ENCODE data around the gene ZFP36L1. TPM values are rescaled to one million over a fixed set of nuclear protein-coding genes. Genes with fewer than 3 reads are reported as not detected.
A peak's percentile ranks its signal among the peaks of the same experiment; 100 is the strongest.

The ZFP36L1 gene
- polyA plus RNA-seq (2013, experiment 1 of 2): 74.6 TPM
- 98.9 TPM for polyA plus RNA-seq (2013, experiment 2 of 2)

- H3K4me3 ChIP-seq (ENCODE audit: low read length): peak within 1 kb of the TSS; percentile 98
- peaks cover 24% of the 10 kb centered on the region for H3K4me1 ChIP-seq (ENCODE audit: insufficient read depth, low read length)
- no peaks in the 10 kb centered on the region for H3K9me3 ChIP-seq (ENCODE audit: insufficient read depth, low read depth, low read length)
- peaks cover 31% of the 10 kb centered on the region for H3K36me3 ChIP-seq (ENCODE audit: insufficient read depth, low read length)
- peak within 1 kb of the TSS; percentile 97 for H3K9ac ChIP-seq (ENCODE audit: low read depth, low read length)
- peak within 1 kb of the TSS; percentile 100 for H3K27ac ChIP-seq (ENCODE audit: low read depth, low read length)
- H3K27me3 ChIP-seq (ENCODE audit: insufficient read depth, low read length): no peaks in the 10 kb centered on the region
- under 1% methylated on average over 45 of the region's 51 CpGs for WGBS
These were observed at the start of gene ZFP36L1 for GRCh38 chr14:68792979-68793733. Gene ZFP36L1, minus strand, starts transcription at chr14:68793067. Its CDS starts 129 bp downstream, at chr14:68792938.

GRCh38 chr14:68842298-68842697, 49.4 kb upstream of the ZFP36L1 start:
- Histone ChIP-seq H3K36me3 (ENCODE audit: insufficient read depth, low read length) (no peaks in the 10 kb centered on the region), H3K27ac (ENCODE audit: low read depth, low read length) (no peak overlapping the region), H3K27me3 (ENCODE audit: insufficient read depth, low read length) (no peaks in the 10 kb centered on the region), H3K9me3 (ENCODE audit: insufficient read depth, low read depth, low read length) (no peaks in the 10 kb centered on the region), H3K9ac (ENCODE audit: low read depth, low read length) (no peak overlapping the region), H3K4me1 (ENCODE audit: insufficient read depth, low read length) (peaks cover 4% of the 10 kb centered on the region; the same call in 1 of the 2 replicates), H3K4me3 (ENCODE audit: low read length) (no peak overlapping the region)
- 75% methylated on average over 5 of the region's 5 CpGs for WGBS

DNA sequence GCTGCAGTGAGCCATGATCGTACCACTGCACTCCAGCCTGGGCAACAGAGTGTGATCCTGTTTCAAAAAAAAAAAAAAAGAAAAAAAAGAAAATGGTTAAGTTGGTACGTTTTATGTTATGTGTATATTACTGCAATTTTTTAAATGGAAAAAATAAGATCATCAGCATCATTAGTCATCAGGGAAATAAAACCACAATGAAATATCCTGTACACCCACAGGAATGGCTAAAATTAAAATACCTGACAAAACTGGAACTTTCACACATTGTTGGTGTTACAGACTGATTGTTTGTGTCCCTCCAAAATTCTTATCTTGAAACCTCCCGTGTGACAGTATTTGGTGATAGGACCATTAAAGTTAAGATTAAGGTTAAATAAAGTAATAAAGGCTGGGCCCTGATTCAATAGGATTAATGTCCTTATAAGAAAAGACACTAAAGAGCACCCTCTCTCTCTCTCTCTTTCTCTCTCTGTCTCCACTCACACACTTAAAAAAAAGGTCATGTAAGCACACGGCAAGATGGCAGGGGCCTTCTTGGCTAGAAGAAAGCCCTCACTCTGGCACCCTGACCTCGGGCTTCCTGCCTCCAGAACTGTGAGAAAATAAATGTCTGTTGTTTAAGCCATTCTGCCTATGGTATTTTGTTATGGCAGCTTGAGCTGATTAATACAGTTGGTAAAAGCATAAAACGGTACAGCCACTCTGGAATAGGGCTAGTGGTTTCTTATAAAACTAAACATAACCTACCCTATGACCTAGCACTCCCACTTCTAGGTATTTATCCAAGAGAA, 48.3 kb upstream of the ZFP36L1 start:
- Histone ChIP-seq H3K9ac (ENCODE audit: low read depth, low read length) (no peak overlapping the region), H3K27ac (ENCODE audit: low read depth, low read length) (no peak overlapping the region), H3K4me3 (ENCODE audit: low read length) (no peak overlapping the region), H3K4me1 (ENCODE audit: insufficient read depth, low read length) (peaks cover 4% of the 10 kb centered on the region; the same call in 1 of the 2 replicates), H3K36me3 (ENCODE audit: insufficient read depth, low read length) (no peaks in the 10 kb centered on the region), H3K27me3 (ENCODE audit: insufficient read depth, low read length) (no peaks in the 10 kb centered on the region), H3K9me3 (ENCODE audit: insufficient read depth, low read depth, low read length) (0 out of 2 replicates have a peak, but pooled peaks cover 4% of the 10 kb centered on the region)
- 90% methylated on average over 5 of the region's 6 CpGs for WGBS

GRCh38 chr14:68840454-68840853, 47.6 kb upstream of the ZFP36L1 start:
- WGBS: 98% methylated on average over 2 of the region's 2 CpGs

DNA sequence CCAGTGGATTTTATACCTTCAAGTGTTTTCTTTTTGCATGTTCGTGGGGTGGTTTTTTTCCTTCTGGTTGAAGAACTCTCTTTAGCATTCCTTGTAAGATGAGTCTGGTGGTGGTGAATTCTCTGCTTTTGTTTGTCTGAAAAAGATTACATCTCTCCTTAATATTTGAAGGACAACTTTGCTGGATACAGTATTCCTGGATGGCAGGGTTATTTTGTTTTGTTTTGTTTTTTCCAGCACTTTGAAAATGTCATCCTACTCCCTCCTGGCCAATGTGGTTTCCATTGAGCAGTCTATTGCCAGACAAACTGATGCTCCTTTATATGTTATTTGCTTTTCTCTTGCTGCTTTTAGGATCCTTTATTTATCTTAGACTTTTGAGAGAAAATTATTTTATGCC, 43.2 kb upstream of the ZFP36L1 start:
- H3K4me1 ChIP-seq (ENCODE audit: insufficient read depth, low read length): no peaks in the 10 kb centered on the region
- 33% methylated on average over 1 of the region's 1 CpG for WGBS
- peaks cover 4% of the 10 kb centered on the region; the same call in 1 of the 2 replicates for H3K9me3 ChIP-seq (ENCODE audit: insufficient read depth, low read depth, low read length)
- H3K9ac ChIP-seq (ENCODE audit: low read depth, low read length): no peak overlapping the region
- no peaks in the 10 kb centered on the region for H3K27me3 ChIP-seq (ENCODE audit: insufficient read depth, low read length)
- no peaks in the 10 kb centered on the region for H3K36me3 ChIP-seq (ENCODE audit: insufficient read depth, low read length)
- H3K4me3 ChIP-seq (ENCODE audit: low read length): no peak overlapping the region
- H3K27ac ChIP-seq (ENCODE audit: low read depth, low read length): no peak overlapping the region

More at GRCh38 chr14:68840454-68840853, 47.6 kb upstream of the ZFP36L1 start:
- Histone ChIP-seq H3K9me3 (ENCODE audit: insufficient read depth, low read depth, low read length) (peaks cover 4% of the 10 kb centered on the region; the same call in 1 of the 2 replicates), H3K4me3 (ENCODE audit: low read length) (no peak overlapping the region), H3K9ac (ENCODE audit: low read depth, low read length) (no peak overlapping the region), H3K27ac (ENCODE audit: low read depth, low read length) (no peak overlapping the region), H3K4me1 (ENCODE audit: insufficient read depth, low read length) (peaks cover 4% of the 10 kb centered on the region; the same call in 1 of the 2 replicates), H3K27me3 (ENCODE audit: insufficient read depth, low read length) (no peaks in the 10 kb centered on the region), H3K36me3 (ENCODE audit: insufficient read depth, low read length) (no peaks in the 10 kb centered on the region)

GRCh38 chr14:68834816-68835215, 41.9 kb upstream of the ZFP36L1 start:
- Histone ChIP-seq H3K4me1 (ENCODE audit: insufficient read depth, low read length) (no peaks in the 10 kb centered on the region), H3K4me3 (ENCODE audit: low read length) (no peak overlapping the region), H3K27me3 (ENCODE audit: insufficient read depth, low read length) (no peaks in the 10 kb centered on the region), H3K36me3 (ENCODE audit: insufficient read depth, low read length) (no peaks in the 10 kb centered on the region), H3K9ac (ENCODE audit: low read depth, low read length) (no peak overlapping the region), H3K27ac (ENCODE audit: low read depth, low read length) (no peak overlapping the region), H3K9me3 (ENCODE audit: insufficient read depth, low read depth, low read length) (peaks cover 4% of the 10 kb centered on the region; the same call in 1 of the 2 replicates)
- WGBS: 95% methylated on average over 3 of the region's 6 CpGs

DNA sequence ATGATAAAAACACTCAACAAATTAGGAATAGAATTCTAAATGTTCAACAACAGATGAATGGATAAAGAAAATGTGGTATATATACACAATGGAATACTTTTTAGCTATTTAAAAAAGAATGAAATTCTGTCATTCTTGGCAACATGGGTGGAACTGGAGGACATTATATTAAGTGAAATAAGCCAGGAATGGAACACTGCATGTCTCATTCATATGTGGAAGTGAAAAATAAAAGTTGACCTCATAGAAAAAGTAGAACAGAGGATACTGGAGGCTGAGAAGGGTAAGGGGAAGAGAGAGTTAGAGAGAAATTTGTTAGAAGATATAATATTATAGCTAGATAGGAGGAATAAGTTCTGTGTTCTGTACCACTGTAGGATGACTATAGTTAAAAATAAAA, 35.8 kb upstream of the ZFP36L1 start:
- Histone ChIP-seq H3K27ac (ENCODE audit: low read depth, low read length) (no peak overlapping the region), H3K4me1 (ENCODE audit: insufficient read depth, low read length) (no peaks in the 10 kb centered on the region), H3K9me3 (ENCODE audit: insufficient read depth, low read depth, low read length) (no peaks in the 10 kb centered on the region), H3K4me3 (ENCODE audit: low read length) (no peak overlapping the region), H3K36me3 (ENCODE audit: insufficient read depth, low read length) (no peaks in the 10 kb centered on the region), H3K9ac (ENCODE audit: low read depth, low read length) (no peak overlapping the region), H3K27me3 (ENCODE audit: insufficient read depth, low read length) (no peaks in the 10 kb centered on the region)

DNA sequence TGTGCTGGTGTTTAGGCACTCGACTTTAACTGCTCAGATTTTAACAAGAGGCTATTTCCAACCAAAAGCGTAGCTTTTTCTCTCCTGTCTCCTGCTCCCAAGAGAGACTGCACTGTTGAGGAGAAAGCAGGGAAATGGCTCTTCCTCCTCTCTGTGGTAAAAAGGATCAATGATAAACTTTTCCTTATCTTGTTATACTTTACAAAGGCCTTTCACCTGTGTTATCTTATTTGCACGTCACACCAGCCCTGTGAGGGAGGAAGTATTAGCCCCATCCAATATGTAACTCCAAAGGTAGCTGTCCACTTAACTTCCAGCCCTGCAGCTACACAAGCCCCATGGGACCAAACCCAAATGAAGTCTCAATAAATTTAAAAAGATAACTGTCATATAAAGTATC, 32.9 kb upstream of the ZFP36L1 start:
- Histone ChIP-seq H3K4me1 (ENCODE audit: insufficient read depth, low read length) (no peaks in the 10 kb centered on the region), H3K27me3 (ENCODE audit: insufficient read depth, low read length) (no peaks in the 10 kb centered on the region), H3K9ac (ENCODE audit: low read depth, low read length) (no peak overlapping the region), H3K27ac (ENCODE audit: low read depth, low read length) (no peak overlapping the region), H3K4me3 (ENCODE audit: low read length) (no peak overlapping the region), H3K9me3 (ENCODE audit: insufficient read depth, low read depth, low read length) (no peaks in the 10 kb centered on the region), H3K36me3 (ENCODE audit: insufficient read depth, low read length) (no peaks in the 10 kb centered on the region)
- 90% methylated on average over 3 of the region's 3 CpGs for WGBS

DNA sequence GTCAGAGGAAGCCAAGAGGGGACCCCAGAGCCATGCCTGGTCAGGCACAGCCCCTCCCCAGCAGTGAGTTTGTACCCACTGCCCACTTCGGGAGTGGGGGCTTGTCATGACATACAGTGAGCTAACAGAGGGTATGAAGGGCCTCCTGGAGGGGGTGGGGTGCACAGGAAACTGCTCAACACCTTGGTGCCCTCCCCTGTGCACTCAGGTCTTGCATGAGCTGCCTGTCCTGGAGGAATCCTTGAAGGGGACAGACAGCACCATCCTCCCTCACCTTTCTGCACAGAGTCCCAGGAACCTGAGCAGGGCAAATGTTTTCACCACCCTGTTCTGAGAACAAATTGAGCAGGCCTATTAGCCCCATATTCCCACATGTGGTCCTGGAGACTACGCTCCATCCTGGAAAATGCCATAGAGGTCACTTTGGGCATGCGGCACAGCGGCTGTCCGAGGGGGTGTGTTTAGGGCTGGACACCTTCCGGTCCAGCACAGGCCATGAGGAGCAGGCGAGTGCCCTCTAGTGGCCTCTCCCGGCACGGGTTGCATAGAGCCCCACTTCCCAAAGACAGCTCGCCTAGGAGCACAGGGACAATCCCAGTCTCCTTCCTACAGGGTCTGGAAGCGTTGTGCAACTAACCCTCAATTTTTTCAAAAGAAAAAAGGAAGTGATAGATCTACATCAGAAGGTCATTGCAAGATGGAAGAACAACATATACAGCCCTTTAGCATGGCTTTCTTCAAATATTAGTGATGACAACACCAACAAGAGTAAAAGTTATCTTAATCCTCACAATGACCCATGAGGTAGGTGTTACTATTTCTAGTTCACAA, 31.9 kb upstream of the ZFP36L1 start:
- peaks cover 3% of the 10 kb centered on the region; the same call in 1 of the 2 replicates for H3K4me1 ChIP-seq (ENCODE audit: insufficient read depth, low read length)
- no peak overlapping the region for H3K4me3 ChIP-seq (ENCODE audit: low read length)
- no peak overlapping the region for H3K27ac ChIP-seq (ENCODE audit: low read depth, low read length)
- WGBS: 22% methylated on average over 11 of the region's 11 CpGs
- H3K36me3 ChIP-seq (ENCODE audit: insufficient read depth, low read length): no peaks in the 10 kb centered on the region
- no peaks in the 10 kb centered on the region for H3K9me3 ChIP-seq (ENCODE audit: insufficient read depth, low read depth, low read length)
- H3K9ac ChIP-seq (ENCODE audit: low read depth, low read length): no peak overlapping the region
- no peaks in the 10 kb centered on the region for H3K27me3 ChIP-seq (ENCODE audit: insufficient read depth, low read length)

DNA sequence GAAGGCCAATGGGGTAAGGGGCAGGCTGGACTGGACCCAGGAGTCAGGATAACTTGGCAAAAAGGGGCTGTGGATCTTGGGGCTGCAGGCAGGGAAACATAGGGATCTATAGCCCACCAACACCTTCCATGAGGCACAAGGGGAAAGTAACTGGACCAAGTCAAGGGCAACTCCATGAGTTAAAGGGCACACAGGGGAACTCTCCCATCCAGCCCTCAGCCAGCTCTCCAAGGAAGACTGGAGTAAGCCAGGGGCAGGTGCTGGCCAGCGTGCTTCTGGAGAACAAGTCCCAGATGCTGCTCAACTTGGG, 31.3 kb upstream of the ZFP36L1 start:
- no peaks in the 10 kb centered on the region for H3K27me3 ChIP-seq (ENCODE audit: insufficient read depth, low read length)
- no peak overlapping the region for H3K27ac ChIP-seq (ENCODE audit: low read depth, low read length)
- no peak overlapping the region for H3K9ac ChIP-seq (ENCODE audit: low read depth, low read length)
- H3K4me3 ChIP-seq (ENCODE audit: low read length): no peak overlapping the region
- H3K9me3 ChIP-seq (ENCODE audit: insufficient read depth, low read depth, low read length): no peaks in the 10 kb centered on the region
- peaks cover 8% of the 10 kb centered on the region; the same call in 1 of the 2 replicates for H3K4me1 ChIP-seq (ENCODE audit: insufficient read depth, low read length)
- WGBS: 96% methylated on average over 1 of the region's 1 CpG
- no peaks in the 10 kb centered on the region for H3K36me3 ChIP-seq (ENCODE audit: insufficient read depth, low read length)

Data from HUES64 (cell line).